MG63 (cell line): ENCODE results near the gene EFL1. TPM values are rescaled to one million over a fixed set of nuclear protein-coding genes. Genes with fewer than 3 reads are reported as not detected.
"Not testable (repeated sequence)": the region's sequence is repeated elsewhere in the genome, so short reads cannot be mapped to it uniquely, and the experiment has no call there.

Source experiments
- DNase-seq: peaks from one replicate; pipeline ENCODE4 v3.0.0-alpha.2; 2020
- H3K27me3 ChIP-seq: fragments of 250-450 bp; sonication (Bioruptor Pico); 2 replicates; pipeline ENCODE4 v1.5.1; 2020; ENCODE audit warnings: mild to moderate bottlenecking, moderate library complexity
- H3K36me3 ChIP-seq: fragments of 250-450 bp; sonication (Bioruptor Pico); 2 replicates; pipeline ENCODE4 v1.5.1; 2020; ENCODE audit warnings: mild to moderate bottlenecking, moderate library complexity
- H3K4me3 ChIP-seq: fragments of 250-450 bp; sonication (Bioruptor Pico); 2 replicates; pipeline ENCODE4 v1.5.1; 2020; ENCODE audit warnings: mild to moderate bottlenecking, moderate library complexity
- H3K9me3 ChIP-seq: fragments of 250-450 bp; sonication (Bioruptor Pico); 2 replicates; pipeline ENCODE4 v1.5.1; 2020; ENCODE audit warnings: mild to moderate bottlenecking, moderate library complexity
- total RNA-seq: library from RNA; depleted of rRNA; stranded (reverse); fragments of >200 nt; shearing (Covaris generic); gene quantifications from 2 replicates; pipeline ENCODE4 v1.2.3, GENCODE V29; 2014; ENCODE audit warnings: low replicate concordance

Gene EFL1
- total RNA-seq, 1 experiment from 2014 or later = 18.2 TPM

GRCh38 chr15:82237944-82238534 is 24.5 kb downstream of the EFL1 start:
- H3K27me3 ChIP-seq, H3K4me3 ChIP-seq, DNase-seq, H3K9me3 ChIP-seq: not testable (repeated sequence)
- peaks cover 40% of the 10 kb centered on the region for H3K36me3 ChIP-seq

- no peak for DNase-seq
- no peaks in the 10 kb centered on the region for H3K27me3 ChIP-seq
- H3K4me3 ChIP-seq = no peak overlapping the region
- H3K36me3 ChIP-seq = peaks cover 30% of the 10 kb centered on the region
- no peaks in the 10 kb centered on the region for H3K9me3 ChIP-seq
Measured at GRCh38 chr15:82231842-82232241, 30.7 kb downstream of the EFL1 start.

GRCh38 chr15:82231233-82231632 is 31.3 kb downstream of the EFL1 start:
- peaks cover 33% of the 10 kb centered on the region for H3K36me3 ChIP-seq
- no peak overlapping the region for H3K4me3 ChIP-seq
- DNase-seq = no peak
- no peaks in the 10 kb centered on the region for H3K9me3 ChIP-seq
- H3K27me3 ChIP-seq = no peaks in the 10 kb centered on the region

- H3K27me3 ChIP-seq = no peaks in the 10 kb centered on the region
- no peak for DNase-seq
- no peak overlapping the region for H3K4me3 ChIP-seq
Measured at GRCh38 chr15:82228750-82229149, 33.8 kb downstream of the EFL1 start.

GRCh38 chr15:82221535-82221934 is 41.0 kb downstream of the EFL1 start:
- peaks cover 26% of the 10 kb centered on the region for H3K36me3 ChIP-seq

More at GRCh38 chr15:82228750-82229149, 33.8 kb downstream of the EFL1 start:
- peaks cover 36% of the 10 kb centered on the region for H3K36me3 ChIP-seq
- no peaks in the 10 kb centered on the region for H3K9me3 ChIP-seq

GRCh38 chr15:82216092-82216491 is 46.4 kb downstream of the EFL1 start:
- H3K36me3 ChIP-seq = peaks cover 45% of the 10 kb centered on the region
- H3K9me3 ChIP-seq, H3K4me3 ChIP-seq, H3K27me3 ChIP-seq, DNase-seq: not testable (repeated sequence)

More at GRCh38 chr15:82221535-82221934, 41.0 kb downstream of the EFL1 start:
- not testable (repeated sequence) for H3K27me3 ChIP-seq, H3K4me3 ChIP-seq, DNase-seq, H3K9me3 ChIP-seq

- peaks cover 45% of the 10 kb centered on the region for H3K36me3 ChIP-seq
- DNase-seq = peak; percentile 25
- not testable (repeated sequence) for H3K4me3 ChIP-seq, H3K9me3 ChIP-seq, H3K27me3 ChIP-seq
Measured at GRCh38 chr15:82212201-82212600, 50.3 kb downstream of the EFL1 start.

- H3K4me3 ChIP-seq, H3K9me3 ChIP-seq, H3K27me3 ChIP-seq: not testable (repeated sequence)
- H3K36me3 ChIP-seq = peaks cover 41% of the 10 kb centered on the region
- peak; percentile 5 for DNase-seq
Measured at GRCh38 chr15:82210066-82210597, 52.4 kb downstream of the EFL1 start.

GRCh38 chr15:82204575-82204974 is 58.0 kb downstream of the EFL1 start:
- DNase-seq = not testable (repeated sequence)

GRCh38 chr15:82197733-82198594 is 64.6 kb downstream of the EFL1 start:
- no peaks in the 10 kb centered on the region for H3K27me3 ChIP-seq
- DNase-seq = peak; percentile 52
- H3K9me3 ChIP-seq = no peaks in the 10 kb centered on the region
- H3K36me3 ChIP-seq = no peaks in the 10 kb centered on the region; the same call in 1 of the 2 replicates
- H3K4me3 ChIP-seq = no peak overlapping the region

More at GRCh38 chr15:82204575-82204974, 58.0 kb downstream of the EFL1 start:
- H3K4me3 ChIP-seq, H3K27me3 ChIP-seq, H3K36me3 ChIP-seq, H3K9me3 ChIP-seq: not testable (repeated sequence)

- no peak for DNase-seq
- Histone ChIP-seq H3K27me3 (no peaks in the 10 kb centered on the region), H3K4me3 (no peak overlapping the region), H3K36me3 (no peaks in the 10 kb centered on the region; the same call in 1 of the 2 replicates), H3K9me3 (no peaks in the 10 kb centered on the region)
Measured at GRCh38 chr15:82196353-82196752, 66.2 kb downstream of the EFL1 start.

GRCh38 chr15:82195818-82196217 is 66.7 kb downstream of the EFL1 start:
- not testable (repeated sequence) for H3K27me3 ChIP-seq, H3K36me3 ChIP-seq, DNase-seq, H3K9me3 ChIP-seq, H3K4me3 ChIP-seq

- DNase-seq, H3K36me3 ChIP-seq, H3K9me3 ChIP-seq, H3K27me3 ChIP-seq, H3K4me3 ChIP-seq: not testable (repeated sequence)
Measured at GRCh38 chr15:82194488-82194887, 68.0 kb downstream of the EFL1 start.

- H3K27me3 ChIP-seq, H3K4me3 ChIP-seq, DNase-seq, H3K36me3 ChIP-seq, H3K9me3 ChIP-seq: not testable (repeated sequence)
Measured at GRCh38 chr15:82193435-82193834, 69.1 kb downstream of the EFL1 start.

GRCh38 chr15:82192394-82192793 is 70.1 kb downstream of the EFL1 start:
- not testable (repeated sequence) for H3K4me3 ChIP-seq, H3K9me3 ChIP-seq, H3K27me3 ChIP-seq, H3K36me3 ChIP-seq, DNase-seq

GRCh38 chr15:82186719-82187406 is 75.7 kb downstream of the EFL1 start:
- H3K4me3 ChIP-seq = no peak overlapping the region
- DNase-seq = no peak
- no peaks in the 10 kb centered on the region for H3K9me3 ChIP-seq
- H3K27me3 ChIP-seq = no peaks in the 10 kb centered on the region
- H3K36me3 ChIP-seq = no peaks in the 10 kb centered on the region; the same call in 1 of the 2 replicates

- DNase-seq = no peak
- no peaks in the 10 kb centered on the region; the same call in 1 of the 2 replicates for H3K36me3 ChIP-seq
- no peaks in the 10 kb centered on the region for H3K9me3 ChIP-seq
- no peak overlapping the region for H3K4me3 ChIP-seq
- H3K27me3 ChIP-seq = no peaks in the 10 kb centered on the region
Measured at GRCh38 chr15:82186161-82186560, 76.4 kb downstream of the EFL1 start.
